SKM-1 treated with dmso at 0.1 percent for 144 hours (cell line): ENCODE measurements around the gene VEPH1.

ENCODE experiments used
- DNase-seq: peaks from one replicate; lab custom pipeline; 2025; ENCODE audit not compliant: unreplicated experiment; lab: John Stamatoyannopoulos, UW

The VEPH1 gene

DNA sequence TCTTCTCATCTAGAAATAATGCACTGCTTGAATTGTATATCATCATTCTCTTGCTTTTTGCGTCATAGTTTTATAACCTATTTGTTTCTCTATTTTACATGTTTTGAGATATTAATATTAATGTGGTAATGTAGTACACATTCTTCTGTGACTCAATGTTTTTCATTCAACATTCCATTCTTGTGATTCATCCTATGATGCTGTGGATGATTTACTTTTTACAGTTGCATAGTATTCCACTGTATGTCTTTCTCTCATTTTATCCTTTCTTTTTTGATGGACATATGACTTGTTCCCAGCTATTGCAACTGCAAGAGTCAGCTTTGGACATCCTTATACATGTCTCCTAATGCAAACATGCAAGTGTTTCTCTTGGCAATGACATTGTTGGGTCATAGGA lies 20.6 kb upstream of the VEPH1 start:
- DNase-seq = no peak

- DNase-seq = no peak
Measured at GRCh38 chr3:157522648-157523047, 19.4 kb upstream of the VEPH1 start.

GRCh38 chr3:157520485-157521150 lies 17.4 kb upstream of the VEPH1 start:
- no peak for DNase-seq

GRCh38 chr3:157518881-157519280 lies 15.7 kb upstream of the VEPH1 start:
- DNase-seq = no peak

GRCh38 chr3:157516928-157517327 lies 13.7 kb upstream of the VEPH1 start:
- no peak for DNase-seq

GRCh38 chr3:157515398-157515797 lies 12.2 kb upstream of the VEPH1 start:
- DNase-seq = no peak

GRCh38 chr3:157514371-157514895 lies 11.2 kb upstream of the VEPH1 start:
- no peak for DNase-seq

- no peak for DNase-seq
Measured at GRCh38 chr3:157513585-157513984, 10.4 kb upstream of the VEPH1 start.

DNA sequence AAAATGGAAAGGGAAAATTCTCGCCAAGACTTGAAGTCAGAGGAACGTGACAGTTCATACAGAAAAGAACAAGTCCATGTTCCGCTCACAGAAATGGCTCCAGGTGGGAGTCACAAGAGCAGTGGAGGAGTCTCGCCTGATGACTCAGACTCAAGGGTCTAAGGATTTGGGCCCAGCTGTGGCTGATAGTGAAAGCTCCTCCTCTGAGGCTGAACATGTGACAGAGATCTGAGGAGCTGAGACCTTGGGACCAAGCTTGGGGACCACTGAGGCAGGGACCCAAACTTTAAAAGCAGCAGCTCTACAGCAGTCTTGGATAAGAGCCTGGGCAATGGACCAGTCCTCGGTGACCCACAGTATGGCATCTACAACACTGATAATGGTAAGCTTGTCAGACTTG lies 9.3 kb upstream of the VEPH1 start:
- no peak for DNase-seq

DNA sequence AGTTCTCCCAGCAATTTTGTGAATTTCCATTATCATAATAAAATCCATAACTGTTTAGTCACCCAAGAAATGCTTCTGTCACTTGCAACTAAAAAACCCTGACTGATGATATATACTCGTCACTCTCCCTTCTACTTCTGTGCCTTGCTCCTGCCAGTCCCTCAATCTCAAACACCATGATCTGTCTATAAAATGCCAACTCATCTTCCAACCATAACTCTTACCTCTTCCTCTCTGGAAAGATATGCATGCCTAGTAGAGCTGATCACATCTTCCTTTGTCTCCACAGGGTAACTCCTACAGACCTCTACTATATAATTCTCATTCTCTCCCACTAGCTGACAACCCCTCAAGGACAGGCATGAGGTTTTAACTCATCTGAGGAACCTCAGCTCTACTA lies 5.2 kb upstream of the VEPH1 start:
- DNase-seq = no peak

DNA sequence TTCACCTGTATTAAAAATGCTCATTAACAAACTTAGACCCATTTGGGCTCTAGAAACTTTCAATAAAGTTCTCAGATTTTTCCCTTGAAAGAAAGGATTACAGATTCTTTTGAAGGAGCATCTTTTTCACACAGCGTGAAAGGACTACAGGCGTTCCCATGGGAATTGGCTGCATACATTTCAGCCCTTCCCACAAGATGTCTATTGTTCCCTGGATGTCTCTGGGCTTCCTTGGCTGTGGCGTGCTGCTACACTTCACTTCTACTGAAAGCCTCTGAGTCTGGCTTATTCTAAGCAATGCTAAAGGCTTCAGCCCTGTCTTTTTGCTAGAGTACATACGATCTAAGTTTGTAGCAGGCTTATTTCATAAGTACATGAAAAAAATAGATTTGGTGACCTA lies 1.4 kb downstream of the VEPH1 start:
- DNase-seq = no peak

- DNase-seq = no peak
Measured at GRCh38 chr3:157500232-157500631, 3.0 kb downstream of the VEPH1 start.

DNA sequence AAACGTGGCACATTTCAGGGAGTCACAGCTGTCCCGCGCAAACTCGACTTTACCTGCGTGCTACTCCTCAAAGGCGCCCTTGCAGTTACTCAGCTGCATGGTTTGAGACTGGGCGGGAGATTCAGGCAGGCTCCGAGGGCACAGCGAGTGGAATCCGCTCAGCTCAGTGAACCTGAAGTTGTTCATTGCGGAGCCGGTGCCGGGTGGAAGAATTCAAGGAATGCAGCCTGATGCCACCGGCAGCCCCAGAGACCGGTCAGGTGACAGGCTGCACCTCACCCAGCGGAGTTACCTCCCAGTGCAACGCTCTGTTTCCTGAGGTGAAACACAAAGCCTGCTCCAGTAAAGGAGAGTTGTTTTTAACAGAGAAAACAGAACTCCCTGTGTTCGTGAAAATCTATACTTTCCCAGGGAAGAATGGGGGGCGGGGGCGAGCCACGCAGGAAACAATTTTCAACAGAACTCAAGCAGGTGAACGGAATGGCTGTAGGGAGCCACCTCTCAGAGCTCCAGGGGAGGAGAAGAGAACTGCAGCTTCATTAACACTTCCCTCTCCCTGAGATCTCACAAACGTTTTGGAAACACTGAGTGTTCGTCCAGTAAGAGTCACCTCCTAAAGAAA lies 3.8 kb downstream of the VEPH1 start:
- no peak for DNase-seq

GRCh38 chr3:157498371-157498770 lies 4.8 kb downstream of the VEPH1 start:
- no peak for DNase-seq

DNA sequence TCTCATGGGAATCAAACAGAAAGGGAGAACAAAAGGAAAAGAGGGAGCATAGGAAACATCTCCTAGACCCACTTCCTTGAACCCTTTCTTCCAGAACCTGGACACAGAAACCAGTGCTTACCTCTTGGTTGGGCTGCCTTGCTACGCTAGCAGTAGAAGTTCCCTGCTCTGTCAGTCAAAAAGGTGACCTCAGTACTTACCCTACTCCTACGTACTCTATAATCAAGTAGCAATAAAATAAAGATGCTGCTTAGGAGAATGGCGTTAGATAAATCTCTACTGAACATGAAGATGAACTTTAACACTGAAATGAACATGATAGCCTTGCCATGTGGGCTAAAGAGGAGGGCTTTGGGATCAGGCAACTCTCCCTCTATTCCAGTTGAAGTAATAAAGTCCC lies 7.4 kb downstream of the VEPH1 start:
- no peak for DNase-seq

DNA sequence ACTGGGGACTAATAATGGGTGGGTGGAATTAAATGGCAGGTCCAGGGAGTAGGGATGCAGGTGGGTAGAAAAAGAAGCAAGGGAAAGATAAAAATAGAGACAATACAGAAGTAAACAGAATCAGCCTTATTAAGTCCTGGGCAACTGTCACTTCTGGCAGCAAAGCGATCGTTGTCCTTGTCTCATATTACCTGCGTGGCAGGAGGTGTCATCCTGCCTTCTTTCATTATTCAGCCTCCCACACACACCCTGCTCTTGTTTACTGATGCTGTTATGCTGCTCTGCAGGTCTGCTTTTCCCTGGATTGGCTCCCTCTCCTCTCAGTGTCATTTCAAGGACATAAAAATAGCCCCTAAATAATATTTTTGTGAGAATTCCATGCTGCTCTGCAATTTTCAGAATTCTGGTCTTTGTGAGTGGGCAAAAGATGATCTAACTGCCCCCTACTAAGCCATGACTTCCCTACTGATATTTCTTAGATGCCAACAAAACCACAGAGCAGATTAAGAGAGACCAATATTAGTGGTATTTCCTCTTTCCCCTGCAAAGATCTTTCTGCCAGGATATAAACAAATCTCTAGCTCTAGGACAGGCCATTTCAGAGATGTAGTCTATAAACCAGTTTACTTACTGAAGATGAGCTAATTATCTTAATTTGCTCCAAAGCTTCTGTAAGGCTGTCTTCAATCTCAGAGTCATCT lies 8.5 kb downstream of the VEPH1 start:
- no peak for DNase-seq

GRCh38 chr3:157493627-157494550 lies 9.3 kb downstream of the VEPH1 start:
- peak; percentile 24 for DNase-seq

DNA sequence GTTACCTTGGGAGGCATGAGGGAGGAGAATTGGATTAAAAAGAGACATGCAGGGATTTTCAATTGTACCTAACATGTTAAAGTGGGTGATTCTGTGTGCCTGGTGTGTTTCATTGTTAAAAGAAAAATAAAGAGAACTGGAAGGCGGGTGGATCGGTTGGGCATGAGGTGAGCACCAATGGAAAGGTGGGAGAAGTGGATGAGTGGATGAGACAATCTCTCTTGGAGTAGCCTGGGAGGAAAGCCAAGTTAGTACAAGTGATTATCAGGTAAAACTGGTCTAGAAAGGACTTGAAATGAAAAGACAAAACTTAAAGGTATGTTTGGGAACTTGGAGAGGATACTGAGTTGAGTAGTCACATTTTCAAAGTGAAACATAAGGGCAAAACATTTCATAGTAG lies 12.1 kb downstream of the VEPH1 start:
- DNase-seq = no peak

DNA sequence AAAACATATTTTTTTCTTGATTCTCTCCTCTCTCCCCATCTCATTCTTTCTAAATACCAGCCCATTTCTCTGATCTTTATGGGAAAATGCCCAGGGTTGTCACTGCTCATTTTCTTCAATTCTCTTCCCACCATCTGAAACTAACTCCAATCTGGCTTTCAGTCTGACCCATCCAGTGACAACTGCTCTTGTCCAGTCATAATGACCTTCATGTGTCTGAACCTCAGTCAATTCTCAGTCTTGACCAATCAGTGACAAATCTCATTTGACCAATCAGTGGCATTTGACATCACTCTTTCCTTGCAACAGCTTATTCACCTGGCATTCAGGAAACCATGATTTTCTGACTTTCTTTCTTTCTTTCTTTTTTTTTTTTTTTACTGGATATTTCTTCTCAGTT lies 15.1 kb downstream of the VEPH1 start:
- no peak for DNase-seq

DNA sequence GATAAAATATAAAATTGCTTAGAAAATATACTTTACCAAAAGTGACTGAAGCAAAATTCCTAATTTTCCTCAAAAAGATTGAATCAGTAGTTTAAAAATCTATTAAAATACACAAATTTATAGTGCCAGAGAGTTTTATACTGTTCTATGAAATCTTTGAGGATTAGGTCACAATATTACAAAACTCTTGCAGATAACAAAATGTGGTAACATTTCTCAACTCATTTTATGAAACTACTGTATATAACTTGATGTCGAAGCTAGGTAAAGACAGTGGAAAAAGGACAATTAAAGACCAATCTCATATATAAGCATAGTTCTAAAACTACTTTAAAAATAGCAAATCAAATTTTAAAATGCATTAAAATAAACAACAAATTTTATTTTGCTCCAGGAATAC lies 15.9 kb downstream of the VEPH1 start:
- peak; percentile 10 for DNase-seq
